Mucosa of rectum (tissue), 2 donors: ENCODE data around the gene NPIPA2.
"Not testable (repeated sequence)": the region's sequence is repeated elsewhere in the genome, so short reads cannot be mapped to it uniquely, and the experiment has no call there.

Experiments
- H3K27ac ChIP-seq, 2 donors: one replicate each; pipeline ENCODE4 v1.7.0; 2013; ENCODE audit warnings: inconsistent platforms in 2 of 2, low read depth in 2 of 2, low read length in 2 of 2
- H3K27me3 ChIP-seq, 2 donors: one replicate each; pipeline ENCODE4 v1.7.0; 2013; ENCODE audit warnings: low read length in 2 of 2; ENCODE audit not compliant: control insufficient read depth in 2 of 2, insufficient read depth in 2 of 2
- H3K36me3 ChIP-seq, 2 donors: one replicate each; pipeline ENCODE4 v1.7.0; 2013; ENCODE audit warnings: low read length in 2 of 2; ENCODE audit not compliant: control insufficient read depth in 2 of 2, insufficient read depth in 2 of 2
- H3K4me1 ChIP-seq, 2 donors: one replicate each; pipeline ENCODE4 v1.7.0; 2013; ENCODE audit warnings: low read length in 2 of 2, mild to moderate bottlenecking in 1 of 2; ENCODE audit not compliant: control insufficient read depth in 2 of 2, insufficient read depth in 2 of 2
- H3K4me3 ChIP-seq, 2 donors: one replicate each; pipeline ENCODE4 v1.7.0; 2013; ENCODE audit warnings: low read length in 2 of 2
- H3K9ac ChIP-seq, 2 donors: one replicate each; pipeline ENCODE4 v1.7.0; 2013; ENCODE audit warnings: low read length in 2 of 2, low read depth in 1 of 2, mild to moderate bottlenecking in 1 of 2
- H3K9me3 ChIP-seq, 2 donors: one replicate each; pipeline ENCODE4 v1.7.0; 2013; ENCODE audit warnings: low read length in 2 of 2; ENCODE audit not compliant: control insufficient read depth in 2 of 2
- donor health status: healthy.
- donor health status: Normal muscosa, but diverticular disease.

The NPIPA2 gene

DNA sequence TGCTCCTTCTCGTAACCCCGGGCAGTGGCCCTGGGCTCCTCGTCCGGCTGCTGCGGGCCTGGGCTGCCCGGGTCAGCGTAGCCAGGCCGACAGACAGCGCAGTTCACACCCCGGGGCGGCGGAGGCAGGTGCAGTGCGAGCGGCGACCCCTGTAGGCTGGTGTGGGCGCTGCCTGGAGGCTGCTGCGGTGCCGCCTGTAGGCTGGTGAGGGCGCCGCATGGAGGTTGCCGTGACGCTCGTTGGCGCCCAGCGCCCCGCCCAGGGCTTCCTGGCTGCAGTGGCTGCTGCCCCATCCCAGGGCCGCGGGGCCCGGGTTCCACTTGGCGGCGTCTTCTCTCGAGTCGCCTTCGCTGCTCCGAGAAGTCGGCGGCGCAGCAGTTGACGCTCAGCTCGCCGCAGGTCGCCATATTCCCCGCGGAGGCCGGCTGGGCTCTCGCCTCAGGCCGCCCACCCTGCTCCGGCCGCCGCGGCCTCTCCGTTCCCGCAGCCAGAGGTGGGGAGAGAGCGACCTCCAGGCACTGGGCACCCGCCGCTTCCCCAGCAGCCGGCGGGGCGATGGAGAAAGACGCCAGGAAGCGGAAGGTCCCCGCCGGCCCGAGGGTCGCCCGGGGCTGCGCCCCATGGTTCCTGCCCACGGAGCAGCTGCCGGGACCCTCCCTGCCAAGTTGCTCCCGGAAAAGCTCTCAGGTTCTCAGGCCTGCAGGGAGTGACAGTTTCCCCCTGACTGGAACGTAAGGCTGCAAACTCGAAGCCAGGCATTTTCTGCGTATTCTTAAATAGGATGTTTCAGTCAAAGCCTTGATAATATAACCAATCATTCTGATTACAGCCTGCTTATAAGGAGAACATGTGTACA is at the start of gene NPIPA2:
Gene NPIPA2, plus strand, starts transcription at position 261 of the 856 bp plus-strand sequence. CDS start 5,533 bp downstream, outside the sequence.
- not testable (repeated sequence) for H3K27ac ChIP-seq, H3K4me3 ChIP-seq, H3K27me3 ChIP-seq, H3K9ac ChIP-seq, H3K9me3 ChIP-seq, H3K36me3 ChIP-seq, H3K4me1 ChIP-seq

DNA sequence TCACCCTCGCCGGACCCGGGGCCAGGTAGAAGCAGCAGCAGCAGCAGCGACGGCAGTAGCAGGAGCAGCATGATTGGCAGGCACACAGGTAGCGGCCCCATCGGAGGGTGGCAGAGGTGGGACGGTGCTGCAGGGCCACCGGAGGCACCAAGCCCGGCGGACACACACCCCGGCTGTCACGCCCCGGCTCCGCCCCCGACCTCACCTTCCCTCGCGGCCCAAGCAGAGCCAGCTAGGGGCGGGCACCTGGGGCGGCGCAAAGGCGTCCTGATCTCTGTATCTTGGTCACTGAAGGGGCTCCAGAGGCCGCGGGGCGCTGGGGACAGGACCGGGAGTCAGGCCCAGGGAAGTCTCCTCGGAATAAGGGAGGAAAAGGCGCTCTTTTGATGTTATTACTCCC is 48.2 kb upstream of the NPIPA2 start, which contains the start of gene PLA2G10:
Gene PLA2G10, minus strand, starts transcription at position 180 of the 400 bp plus-strand sequence. Its CDS starts 79 bp downstream, at position 101.
- H3K4me3 ChIP-seq, H3K9ac ChIP-seq, H3K4me1 ChIP-seq, H3K27me3 ChIP-seq, H3K36me3 ChIP-seq, H3K9me3 ChIP-seq, H3K27ac ChIP-seq: not testable (repeated sequence)

DNA sequence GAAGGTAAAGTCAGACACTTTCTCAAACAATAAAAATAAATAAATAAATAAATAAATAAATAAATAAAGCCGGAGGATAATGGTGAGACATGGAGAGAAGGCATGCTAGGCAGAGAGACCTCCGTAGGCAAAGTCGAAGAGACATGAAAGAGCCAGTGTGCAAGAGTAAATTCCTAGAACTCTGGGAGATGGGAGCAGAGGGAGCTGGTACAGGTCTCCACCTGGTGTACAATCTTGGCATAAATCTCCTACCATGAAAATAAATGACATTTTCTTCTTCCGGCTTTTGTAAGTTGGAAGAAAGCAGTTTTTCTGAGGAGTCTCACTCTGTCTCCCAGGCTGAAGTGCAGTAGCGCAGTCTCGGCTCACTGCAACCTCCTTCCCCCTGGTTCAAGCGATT is 40.5 kb upstream of the NPIPA2 start:
- not testable (repeated sequence) for H3K27ac ChIP-seq

DNA sequence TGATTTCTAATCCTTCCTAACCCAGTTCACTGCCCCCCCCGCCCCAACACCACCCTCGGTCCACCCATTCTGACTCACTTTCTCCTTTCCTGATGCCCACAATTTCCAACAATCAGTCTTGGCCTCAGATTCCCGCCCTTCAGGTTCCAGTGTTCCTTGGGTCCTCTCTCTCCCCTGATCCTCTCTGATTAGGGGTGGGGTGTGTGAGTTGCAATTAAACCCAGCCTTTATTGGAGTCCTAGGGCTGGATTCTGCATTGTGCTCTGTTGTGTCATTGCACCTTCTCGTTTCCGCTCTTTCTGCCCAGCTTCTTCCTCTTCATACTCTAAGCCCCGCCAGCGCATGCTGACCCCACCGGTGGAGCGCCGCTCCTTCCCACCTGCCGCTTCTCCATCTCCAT is 39.7 kb upstream of the NPIPA2 start:
- H3K4me3 ChIP-seq, H3K9ac ChIP-seq, H3K9me3 ChIP-seq, H3K27ac ChIP-seq, H3K36me3 ChIP-seq, H3K4me1 ChIP-seq, H3K27me3 ChIP-seq: not testable (repeated sequence)

More for the DNA sequence above, 40.5 kb upstream of the NPIPA2 start:
- not testable (repeated sequence) for H3K9ac ChIP-seq, H3K27me3 ChIP-seq, H3K9me3 ChIP-seq, H3K4me1 ChIP-seq, H3K36me3 ChIP-seq, H3K4me3 ChIP-seq

DNA sequence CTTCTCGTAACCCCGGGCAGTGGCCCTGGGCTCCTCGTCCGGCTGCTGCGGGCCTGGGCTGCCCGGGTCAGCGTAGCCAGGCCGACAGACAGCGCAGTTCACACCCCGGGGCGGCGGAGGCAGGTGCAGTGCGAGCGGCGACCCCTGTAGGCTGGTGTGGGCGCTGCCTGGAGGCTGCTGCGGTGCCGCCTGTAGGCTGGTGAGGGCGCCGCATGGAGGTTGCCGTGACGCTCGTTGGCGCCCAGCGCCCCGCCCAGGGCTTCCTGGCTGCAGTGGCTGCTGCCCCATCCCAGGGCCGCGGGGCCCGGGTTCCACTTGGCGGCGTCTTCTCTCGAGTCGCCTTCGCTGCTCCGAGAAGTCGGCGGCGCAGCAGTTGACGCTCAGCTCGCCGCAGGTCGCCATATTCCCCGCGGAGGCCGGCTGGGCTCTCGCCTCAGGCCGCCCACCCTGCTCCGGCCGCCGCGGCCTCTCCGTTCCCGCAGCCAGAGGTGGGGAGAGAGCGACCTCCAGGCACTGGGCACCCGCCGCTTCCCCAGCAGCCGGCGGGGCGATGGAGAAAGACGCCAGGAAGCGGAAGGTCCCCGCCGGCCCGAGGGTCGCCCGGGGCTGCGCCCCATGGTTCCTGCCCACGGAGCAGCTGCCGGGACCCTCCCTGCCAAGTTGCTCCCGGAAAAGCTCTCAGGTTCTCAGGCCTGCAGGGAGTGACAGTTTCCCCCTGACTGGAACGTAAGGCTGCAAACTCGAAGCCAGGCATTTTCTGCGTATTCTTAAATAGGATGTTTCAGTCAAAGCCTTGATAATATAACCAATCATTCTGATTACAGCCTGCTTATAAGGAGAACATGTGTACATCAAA is 38.9 kb upstream of the NPIPA2 start, which contains the start of gene NPIPA3:
Gene NPIPA3, plus strand, starts transcription at position 256 of the 856 bp plus-strand sequence. CDS start 5,533 bp downstream, outside the sequence.
- not testable (repeated sequence) for H3K27ac ChIP-seq, H3K4me3 ChIP-seq, H3K9me3 ChIP-seq, H3K9ac ChIP-seq, H3K36me3 ChIP-seq, H3K4me1 ChIP-seq, H3K27me3 ChIP-seq

DNA sequence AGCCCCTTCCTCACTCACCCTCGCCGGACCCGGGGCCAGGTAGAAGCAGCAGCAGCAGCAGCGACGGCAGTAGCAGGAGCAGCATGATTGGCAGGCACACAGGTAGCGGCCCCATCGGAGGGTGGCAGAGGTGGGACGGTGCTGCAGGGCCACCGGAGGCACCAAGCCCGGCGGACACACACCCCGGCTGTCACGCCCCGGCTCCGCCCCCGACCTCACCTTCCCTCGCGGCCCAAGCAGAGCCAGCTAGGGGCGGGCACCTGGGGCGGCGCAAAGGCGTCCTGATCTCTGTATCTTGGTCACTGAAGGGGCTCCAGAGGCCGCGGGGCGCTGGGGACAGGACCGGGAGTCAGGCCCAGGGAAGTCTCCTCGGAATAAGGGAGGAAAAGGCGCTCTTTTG is 9.1 kb upstream of the NPIPA2 start:
- H3K27ac ChIP-seq, H3K9ac ChIP-seq, H3K4me3 ChIP-seq, H3K9me3 ChIP-seq, H3K36me3 ChIP-seq, H3K4me1 ChIP-seq, H3K27me3 ChIP-seq: not testable (repeated sequence)

DNA sequence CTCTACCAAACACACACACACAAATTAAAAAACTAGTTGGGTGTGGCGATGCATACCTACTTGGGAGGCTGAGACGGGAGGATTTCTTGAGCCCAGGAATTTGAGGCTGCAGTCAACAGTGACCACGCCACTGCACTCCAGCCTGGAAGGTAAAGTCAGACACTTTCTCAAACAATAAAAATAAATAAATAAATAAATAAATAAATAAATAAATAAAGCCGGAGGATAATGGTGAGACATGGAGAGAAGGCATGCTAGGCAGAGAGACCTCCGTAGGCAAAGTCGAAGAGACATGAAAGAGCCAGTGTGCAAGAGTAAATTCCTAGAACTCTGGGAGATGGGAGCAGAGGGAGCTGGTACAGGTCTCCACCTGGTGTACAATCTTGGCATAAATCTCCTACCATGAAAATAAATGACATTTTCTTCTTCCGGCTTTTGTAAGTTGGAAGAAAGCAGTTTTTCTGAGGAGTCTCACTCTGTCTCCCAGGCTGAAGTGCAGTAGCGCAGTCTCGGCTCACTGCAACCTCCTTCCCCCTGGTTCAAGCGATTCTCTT is 1.4 kb upstream of the NPIPA2 start:
- H3K4me3 ChIP-seq, H3K36me3 ChIP-seq, H3K9me3 ChIP-seq, H3K4me1 ChIP-seq, H3K27me3 ChIP-seq, H3K27ac ChIP-seq, H3K9ac ChIP-seq: not testable (repeated sequence)

DNA sequence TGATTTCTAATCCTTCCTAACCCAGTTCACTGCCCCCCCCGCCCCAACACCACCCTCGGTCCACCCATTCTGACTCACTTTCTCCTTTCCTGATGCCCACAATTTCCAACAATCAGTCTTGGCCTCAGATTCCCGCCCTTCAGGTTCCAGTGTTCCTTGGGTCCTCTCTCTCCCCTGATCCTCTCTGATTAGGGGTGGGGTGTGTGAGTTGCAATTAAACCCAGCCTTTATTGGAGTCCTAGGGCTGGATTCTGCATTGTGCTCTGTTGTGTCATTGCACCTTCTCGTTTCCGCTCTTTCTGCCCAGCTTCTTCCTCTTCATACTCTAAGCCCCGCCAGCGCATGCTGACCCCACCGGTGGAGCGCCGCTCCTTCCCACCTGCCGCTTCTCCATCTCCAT is 539 bp upstream of the NPIPA2 start:
- H3K4me3 ChIP-seq, H3K27me3 ChIP-seq, H3K9me3 ChIP-seq, H3K27ac ChIP-seq, H3K4me1 ChIP-seq, H3K9ac ChIP-seq, H3K36me3 ChIP-seq: not testable (repeated sequence)

DNA sequence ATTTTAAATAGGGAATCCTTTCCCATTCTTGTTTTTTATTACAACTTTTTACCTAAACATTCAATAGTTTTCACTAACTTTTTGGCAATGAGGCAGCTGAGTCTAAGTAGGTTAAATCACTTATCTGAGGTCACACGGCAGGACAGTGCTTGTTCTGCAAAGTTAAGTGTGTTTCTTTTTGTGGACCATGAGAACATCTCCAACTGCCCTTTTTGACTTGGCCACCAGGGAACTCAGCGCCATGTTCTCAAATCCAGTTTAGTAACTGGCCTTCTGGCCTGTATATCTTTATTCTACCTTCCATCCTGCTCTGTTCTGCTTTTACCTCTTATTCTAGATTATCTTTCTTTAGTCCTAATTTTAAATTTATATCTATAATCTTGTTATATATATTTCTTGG is 31.3 kb downstream of the NPIPA2 start:
- not testable (repeated sequence) for H3K4me1 ChIP-seq, H3K9me3 ChIP-seq, H3K36me3 ChIP-seq, H3K4me3 ChIP-seq, H3K27ac ChIP-seq, H3K9ac ChIP-seq, H3K27me3 ChIP-seq

DNA sequence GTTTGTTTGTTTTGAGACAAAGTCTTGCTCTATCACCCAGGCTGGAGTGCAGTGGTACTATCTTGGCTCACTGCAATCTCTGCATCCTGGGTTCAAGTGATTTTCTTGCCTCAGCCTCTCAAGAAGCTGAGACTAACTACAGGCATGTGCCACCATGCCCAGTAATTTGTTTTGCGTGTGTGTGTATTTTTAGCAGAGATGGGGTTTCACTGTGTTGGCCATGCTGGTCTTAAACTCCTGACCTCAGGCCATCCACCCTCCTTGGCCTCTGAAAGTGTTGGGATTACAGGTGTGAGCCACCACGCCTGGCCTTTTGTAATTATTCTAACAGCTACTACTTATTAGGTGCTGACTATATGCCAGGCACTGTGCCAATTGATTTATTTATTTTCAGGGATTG is 33.3 kb downstream of the NPIPA2 start:
- not testable (repeated sequence) for H3K9ac ChIP-seq, H3K4me3 ChIP-seq, H3K36me3 ChIP-seq, H3K27me3 ChIP-seq, H3K4me1 ChIP-seq, H3K9me3 ChIP-seq, H3K27ac ChIP-seq
